IPS-20b (cell line): ENCODE results near the gene APOL2.
"Not testable (repeated sequence)": the region's sequence is repeated elsewhere in the genome, so short reads cannot be mapped to it uniquely, and the experiment has no call there.

ENCODE experiments used
- H3K27ac ChIP-seq: one replicate; pipeline ENCODE4 v1.5.1; 2013; ENCODE audit warnings: low read length
- H3K27me3 ChIP-seq: 2 replicates; pipeline ENCODE4 v1.6.1; 2013; ENCODE audit warnings: mild to moderate bottlenecking, low read length, inconsistent platforms; ENCODE audit not compliant: insufficient read depth
- H3K36me3 ChIP-seq: 2 replicates; pipeline ENCODE4 v1.6.1; 2013; ENCODE audit warnings: low read depth, mild to moderate bottlenecking, inconsistent platforms, low read length, moderate library complexity; ENCODE audit not compliant: insufficient read depth
- H3K4me1 ChIP-seq: 2 replicates; pipeline ENCODE4 v1.6.1; 2013; ENCODE audit warnings: mild to moderate bottlenecking, control low read depth, inconsistent platforms, low read length, moderate library complexity; ENCODE audit not compliant: insufficient read depth
- H3K4me3 ChIP-seq: 2 replicates; pipeline ENCODE4 v1.5.1; 2013; ENCODE audit warnings: mild to moderate bottlenecking, low read length, inconsistent platforms
- H3K9ac ChIP-seq: 2 replicates; pipeline ENCODE4 v1.6.1; 2013; ENCODE audit warnings: low read depth, mild to moderate bottlenecking, inconsistent platforms, low read length, moderate library complexity
- H3K9me3 ChIP-seq: 2 replicates; pipeline ENCODE4 v1.6.1; 2013; ENCODE audit warnings: mild to moderate bottlenecking, low read depth, low read length, inconsistent platforms; ENCODE audit not compliant: insufficient read depth

The APOL2 gene

GRCh38 chr22:36201630-36202319, 37.6 kb downstream of the APOL2 start, which contains the start of gene APOL4:
APOL4 (minus strand) TSS chr22:36201809; CDS start chr22:36201734, 75 bp downstream.
- no peaks in the 10 kb centered on the region for H3K9me3 ChIP-seq
- H3K27me3 ChIP-seq: no peaks in the 10 kb centered on the region
- no peak within 1 kb of the TSS for H3K4me3 ChIP-seq
- no peak within 1 kb of the TSS for H3K9ac ChIP-seq
- peaks cover 17% of the 10 kb centered on the region; the same call in 1 of the 2 replicates for H3K4me1 ChIP-seq
- no peak within 1 kb of the TSS for H3K27ac ChIP-seq
- H3K36me3 ChIP-seq: no peaks in the 10 kb centered on the region

DNA sequence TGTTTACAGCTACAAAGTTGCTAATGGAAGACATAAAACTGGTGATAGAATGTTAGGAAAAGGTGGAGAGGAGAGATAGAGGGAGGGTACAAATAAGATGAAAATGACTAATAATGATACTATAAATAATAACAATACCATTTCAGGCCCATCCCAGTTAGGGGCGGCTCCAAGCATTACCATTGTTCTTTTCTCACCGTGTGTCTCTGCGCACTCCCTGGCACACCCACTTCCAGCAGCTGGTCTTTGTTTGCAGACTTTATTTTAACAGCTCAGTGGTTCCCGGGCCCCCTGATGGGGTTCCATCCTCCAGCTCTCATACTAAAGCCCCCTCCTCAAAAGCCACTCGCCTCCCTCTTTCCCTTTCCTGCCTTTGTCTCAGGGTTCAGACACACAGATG, 38.3 kb downstream of the APOL2 start:
- not testable (repeated sequence) for H3K9ac ChIP-seq, H3K27me3 ChIP-seq, H3K27ac ChIP-seq, H3K36me3 ChIP-seq, H3K9me3 ChIP-seq, H3K4me3 ChIP-seq
- H3K4me1 ChIP-seq: peaks cover 18% of the 10 kb centered on the region; the same call in 1 of the 2 replicates

- Histone ChIP-seq H3K4me3 (no peak overlapping the region), H3K27me3 (no peaks in the 10 kb centered on the region), H3K4me1 (peaks cover 15% of the 10 kb centered on the region; the same call in 1 of the 2 replicates), H3K9me3 (no peaks in the 10 kb centered on the region), H3K36me3 (no peaks in the 10 kb centered on the region), H3K27ac (no peak overlapping the region), H3K9ac (no peak overlapping the region)
Observed at GRCh38 chr22:36199001-36199551, 40.3 kb downstream of the APOL2 start.

- Histone ChIP-seq H3K27me3 (no peaks in the 10 kb centered on the region), H3K4me3 (no peak overlapping the region), H3K36me3 (no peaks in the 10 kb centered on the region), H3K27ac (no peak overlapping the region), H3K9me3 (no peaks in the 10 kb centered on the region), H3K9ac (no peak overlapping the region), H3K4me1 (peaks cover 15% of the 10 kb centered on the region; the same call in 1 of the 2 replicates)
Observed at GRCh38 chr22:36198536-36198935, 40.8 kb downstream of the APOL2 start.

DNA sequence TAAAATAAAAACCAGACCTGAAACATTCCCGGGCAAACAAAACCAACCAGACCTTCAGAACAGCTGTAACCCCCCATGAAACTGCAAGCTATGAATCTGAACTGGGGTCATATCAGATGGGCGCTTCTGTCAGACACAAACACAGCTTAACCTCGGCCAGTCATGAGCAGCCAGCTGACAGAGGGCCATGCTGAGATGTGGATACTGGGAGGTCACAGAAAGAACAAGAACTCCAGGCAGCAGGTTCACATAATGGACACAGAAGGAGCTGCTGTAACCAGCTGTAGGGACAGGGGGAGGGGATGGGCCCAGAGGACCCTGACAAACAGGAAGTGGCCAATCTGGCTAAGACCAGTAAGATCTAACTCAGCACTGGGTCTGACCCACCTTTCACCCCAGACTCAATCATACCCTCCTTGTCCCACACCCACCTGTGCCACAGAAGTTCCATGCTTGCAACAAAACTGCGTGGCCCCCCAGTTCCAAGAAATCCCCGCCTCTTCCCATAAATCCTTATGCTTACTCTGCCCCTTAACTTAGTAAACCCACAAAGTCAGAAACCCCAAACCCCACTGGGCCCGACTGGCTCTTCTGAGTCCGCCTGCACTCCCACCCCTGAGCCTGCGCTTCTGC, 41.7 kb downstream of the APOL2 start:
- no peak overlapping the region for H3K9ac ChIP-seq
- no peaks in the 10 kb centered on the region for H3K27me3 ChIP-seq
- H3K27ac ChIP-seq: no peak overlapping the region
- H3K4me3 ChIP-seq: peak overlapping the region; percentile 35; the same call in 1 of the 2 replicates
- H3K9me3 ChIP-seq: no peaks in the 10 kb centered on the region
- H3K36me3 ChIP-seq: no peaks in the 10 kb centered on the region
- H3K4me1 ChIP-seq: peaks cover 11% of the 10 kb centered on the region; the same call in 1 of the 2 replicates

DNA sequence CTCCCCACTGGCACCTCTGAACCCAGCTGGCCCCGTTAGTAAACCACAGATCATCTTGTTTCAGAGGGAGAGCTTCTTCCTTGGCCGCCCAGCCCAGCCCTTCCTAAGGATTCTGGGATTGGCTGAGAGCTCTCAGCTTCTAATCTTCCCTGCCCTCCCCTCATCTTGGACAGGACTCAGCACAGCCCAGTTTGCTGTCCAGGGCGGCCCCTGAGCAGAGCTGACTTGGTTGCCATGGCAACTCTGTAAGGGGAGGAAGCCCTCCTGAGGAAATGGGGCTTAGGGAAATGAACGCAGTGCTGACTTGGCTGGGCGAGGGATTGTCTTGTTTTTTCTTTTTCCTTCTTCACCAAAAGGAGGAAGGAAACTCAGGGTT, 42.3 kb downstream of the APOL2 start:
- Histone ChIP-seq H3K36me3 (no peaks in the 10 kb centered on the region), H3K4me1 (peaks cover 11% of the 10 kb centered on the region; the same call in 1 of the 2 replicates), H3K27ac (no peak overlapping the region), H3K9me3 (no peaks in the 10 kb centered on the region), H3K4me3 (peak overlapping the region; percentile 35; the same call in 1 of the 2 replicates), H3K9ac (no peak overlapping the region; the same call in 1 of the 2 replicates), H3K27me3 (no peaks in the 10 kb centered on the region)

DNA sequence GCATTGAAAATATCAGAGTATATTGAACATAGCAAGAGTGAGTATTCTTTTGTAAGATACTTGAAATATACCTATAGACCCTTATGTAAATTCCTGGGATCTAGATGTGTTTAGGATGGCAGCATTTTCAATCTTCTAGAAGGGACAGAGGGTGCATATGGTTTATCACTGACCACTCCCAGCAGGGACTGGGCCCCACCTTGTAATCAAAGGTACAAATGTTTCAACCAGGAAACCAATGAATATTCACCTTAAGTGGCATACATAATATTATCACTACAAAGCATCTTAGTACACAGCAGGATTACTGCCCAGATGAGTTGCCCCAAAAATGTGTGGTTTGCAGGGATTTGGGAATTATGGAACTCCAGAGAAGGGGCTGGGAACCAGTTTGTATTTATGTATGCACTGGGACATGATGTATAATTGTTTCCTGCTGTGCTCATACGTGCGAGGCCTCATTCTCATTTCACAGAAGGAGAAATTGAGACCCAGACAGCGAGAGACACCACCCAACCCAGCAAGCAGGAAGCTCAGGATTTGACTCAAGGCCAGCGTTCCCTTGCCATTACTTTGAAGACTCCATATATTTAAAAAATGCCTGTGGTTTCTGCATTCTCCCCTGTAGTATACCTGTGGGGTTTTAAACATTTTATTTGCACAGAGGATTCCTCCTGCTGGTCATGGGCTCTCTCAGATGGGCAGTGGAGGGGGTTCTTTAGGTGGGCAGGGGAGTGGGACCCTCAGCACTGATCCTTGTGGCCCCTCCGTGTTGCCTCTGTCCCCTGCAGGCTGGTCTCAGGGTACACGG, 42.9 kb downstream of the APOL2 start:
- Histone ChIP-seq H3K9me3 (no peaks in the 10 kb centered on the region), H3K36me3 (no peaks in the 10 kb centered on the region), H3K9ac (no peak overlapping the region; the same call in 1 of the 2 replicates), H3K4me1 (peaks cover 11% of the 10 kb centered on the region; the same call in 1 of the 2 replicates), H3K4me3 (no peak overlapping the region; the same call in 1 of the 2 replicates), H3K27me3 (no peaks in the 10 kb centered on the region), H3K27ac (no peak overlapping the region)

GRCh38 chr22:36194971-36195370, 44.4 kb downstream of the APOL2 start:
- no peak overlapping the region for H3K9ac ChIP-seq
- no peak overlapping the region for H3K27ac ChIP-seq
- H3K27me3 ChIP-seq: no peaks in the 10 kb centered on the region
- no peak overlapping the region for H3K4me3 ChIP-seq
- H3K4me1 ChIP-seq: peaks cover 11% of the 10 kb centered on the region; the same call in 1 of the 2 replicates
- no peaks in the 10 kb centered on the region for H3K9me3 ChIP-seq
- no peaks in the 10 kb centered on the region for H3K36me3 ChIP-seq

GRCh38 chr22:36194385-36194784, 44.9 kb downstream of the APOL2 start:
- no peaks in the 10 kb centered on the region for H3K36me3 ChIP-seq
- no peaks in the 10 kb centered on the region for H3K9me3 ChIP-seq
- no peaks in the 10 kb centered on the region for H3K27me3 ChIP-seq
- no peak overlapping the region for H3K27ac ChIP-seq
- peaks cover 15% of the 10 kb centered on the region; the same call in 1 of the 2 replicates for H3K4me1 ChIP-seq
- no peak overlapping the region for H3K4me3 ChIP-seq
- no peak overlapping the region for H3K9ac ChIP-seq

- Histone ChIP-seq H3K9ac (no peak overlapping the region), H3K9me3 (no peaks in the 10 kb centered on the region), H3K27ac (no peak overlapping the region), H3K27me3 (no peaks in the 10 kb centered on the region), H3K4me1 (peaks cover 15% of the 10 kb centered on the region; the same call in 1 of the 2 replicates), H3K4me3 (no peak overlapping the region), H3K36me3 (no peaks in the 10 kb centered on the region)
Observed at GRCh38 chr22:36193577-36193976, 45.8 kb downstream of the APOL2 start.

GRCh38 chr22:36193171-36193570, 46.2 kb downstream of the APOL2 start:
- Histone ChIP-seq H3K9ac (no peak overlapping the region), H3K4me1 (peaks cover 15% of the 10 kb centered on the region; the same call in 1 of the 2 replicates), H3K27ac (no peak overlapping the region), H3K27me3 (no peaks in the 10 kb centered on the region), H3K36me3 (no peaks in the 10 kb centered on the region), H3K9me3 (no peaks in the 10 kb centered on the region), H3K4me3 (no peak overlapping the region)
